HepG2 (cell line): ENCODE measurements around the gene DDAH1. TPM values are rescaled to one million over a fixed set of nuclear protein-coding genes. Genes with fewer than 3 reads are reported as not detected.

Source experiments
- ATAC-seq: fragments of 200-7000 bp; cut with Tn5 transposase; 3 replicates; pipeline ENCODE4 v1.9.1; 2020; ENCODE audit warnings: mild to moderate bottlenecking, moderate library complexity
- BruUV-seq: library from RNA; stranded (reverse); fragments of 400-500 nt; replicated peaks from 2 replicates; lab custom pipeline; 2021; lab: Mats Ljungman, UMichigan
- CTCF ChIA-PET: fragments of 300-600 bp; formaldehyde crosslinking; extraction: SDS; loops from one replicate; lab custom pipeline; 2021; ENCODE audit warnings: low total read pairs, inconsistent platforms, low intra/inter-chr PET ratio; lab: Yijun Ruan, JAX
- POLR2A ChIA-PET: fragments of 350-600 bp; sonication (Branson Sonifier 250); formaldehyde crosslinking; loops from one replicate; lab custom pipeline; 2020; ENCODE audit warnings: antibody characterized with exemption, inconsistent platforms; lab: Yijun Ruan, JAX
- DNase-seq: peaks from one replicate; pipeline ENCODE4 v3.0.0-alpha.2; 2015; ENCODE audit warnings: low spot score
- FAIRE-seq: peaks from 3 replicates; lab custom pipeline; 2011; peaks lifted over from hg19 to GRCh38; lab: Jason Lieb, UNC
- H2AFZ ChIP-seq: one replicate; pipeline ENCODE4 v1.6.1; 2011; ENCODE audit warnings: low read length, inconsistent platforms
- H3K27ac ChIP-seq: fragments of 300-600 bp; 3 replicates; pipeline ENCODE4 v1.8.0; 2011; ENCODE audit warnings: mixed run types, mild to moderate bottlenecking, mixed read lengths, low read length, inconsistent platforms; ENCODE audit not compliant: insufficient read depth; ENCODE audit errors: extremely low read length
- H3K27me3 ChIP-seq, 2 experiments: fragments of 200-600 bp in 1 of 2; 2 replicates in 1 of 2; 3 replicates in 1 of 2; pipeline versions ENCODE4 v1.6.0 to v1.8.0; 2011; ENCODE audit warnings: low read length in 2 of 2, mild to moderate bottlenecking in 2 of 2, moderate library complexity in 2 of 2, inconsistent platforms in 1 of 2; ENCODE audit not compliant: insufficient read depth in 2 of 2, control insufficient read depth in 1 of 2
- H3K36me3 ChIP-seq, 2 experiments: fragments of 200-600 bp in 1 of 2; replicated peaks in 1 of 2; 2 replicates in 1 of 2; 3 replicates in 1 of 2; pipeline versions ENCODE4 v1.5.1 to v1.8.0; 2011; ENCODE audit warnings: low read length in 2 of 2, inconsistent platforms in 1 of 2; ENCODE audit not compliant: insufficient read depth in 2 of 2, control insufficient read depth in 1 of 2
- H3K4me1 ChIP-seq: 2 replicates; pipeline ENCODE4 v1.5.1; 2012; ENCODE audit warnings: low read length, inconsistent platforms; ENCODE audit not compliant: insufficient read depth
- H3K4me2 ChIP-seq: 2 replicates; pipeline ENCODE4 v1.6.0; 2011; ENCODE audit warnings: low read depth, low read length, inconsistent platforms
- H3K4me3 ChIP-seq, 3 experiments: fragments of 200-600 bp in 1 of 3; sonication (generic), shearing (Covaris generic) in 1 of 3; replicated peaks in 1 of 3; 2 replicates each; pipeline ENCODE4 v1.5.1; 2011 to 2016; ENCODE audit warnings: low read length in 3 of 3, inconsistent platforms in 2 of 3, low read depth in 2 of 3, mild to moderate bottlenecking in 2 of 3, control low read depth in 1 of 3, mixed read lengths in 1 of 3; ENCODE audit not compliant: insufficient read depth in 1 of 3
- H3K79me2 ChIP-seq: one replicate; pipeline ENCODE4 v1.6.1; 2011; ENCODE audit warnings: low read length, inconsistent platforms; ENCODE audit not compliant: insufficient read depth
- H3K9ac ChIP-seq: 2 replicates; pipeline ENCODE4 v1.6.0; 2011; ENCODE audit warnings: mild to moderate bottlenecking, low read depth, low read length, inconsistent platforms; ENCODE audit not compliant: insufficient read depth
- H3K9me3 ChIP-seq: 2 replicates; pipeline ENCODE4 v1.5.1; 2012; ENCODE audit warnings: mild to moderate bottlenecking, low read length
- H4K20me1 ChIP-seq: 2 replicates; pipeline ENCODE4 v1.6.0; 2011; ENCODE audit warnings: inconsistent platforms, mild to moderate bottlenecking, low read length, moderate library complexity; ENCODE audit not compliant: insufficient read depth
- ATF7-NPFF ChIP-seq: sonication (generic); formaldehyde crosslinking; IDR thresholded peaks from 2 replicates; pipeline ENCODE4 v1.8.1; 2023; ENCODE audit warnings: mild to moderate bottlenecking, low read depth, missing genetic modification reagents, moderate library complexity
- BRCA1 ChIP-seq: sonication (generic); formaldehyde crosslinking; IDR thresholded peaks from 2 replicates; pipeline ENCODE4 v1.4.0; 2020; ENCODE audit warnings: missing genetic modification reagents
- DNMT3B ChIP-seq: conservative IDR thresholded peaks from 2 replicates; pipeline ENCODE4 v1.6.1; 2016; ENCODE audit warnings: missing biosample characterization, control low read depth
- FIP1L1 ChIP-seq: fragments of 200-400 bp; formaldehyde crosslinking; IDR thresholded peaks from 2 replicates; pipeline ENCODE4 v1.6.1; 2018; ENCODE audit warnings: low read depth, mild to moderate bottlenecking, low read length, moderate library complexity, borderline replicate concordance; ENCODE audit not compliant: insufficient read depth
- KMT2A ChIP-seq: sonication (generic); formaldehyde crosslinking; IDR thresholded peaks from 2 replicates; pipeline ENCODE4 v1.4.0; 2020; ENCODE audit warnings: missing genetic modification reagents
- NFYC ChIP-seq: IDR thresholded peaks from 2 replicates; pipeline ENCODE4 v1.6.1; 2016; ENCODE audit warnings: missing genetic modification reagents, missing compliant biosample characterization
- PCBP1 ChIP-seq: fragments of 200-400 bp; formaldehyde crosslinking; IDR thresholded peaks from 2 replicates; pipeline ENCODE4 v1.6.1; 2017; ENCODE audit warnings: mild to moderate bottlenecking, low read depth, low read length, borderline replicate concordance
- SOX13 ChIP-seq, 3 experiments: fragments of 450-650 bp in 1 of 3; sonication (generic) in 1 of 3; formaldehyde crosslinking in 1 of 3; IDR thresholded peaks in 2 of 3; conservative IDR thresholded peaks in 1 of 3; 2 replicates each; pipeline versions ENCODE4 v1.5.0 to v1.6.1; 2016 to 2020; ENCODE audit warnings: antibody characterized with exemption in 1 of 3, mild to moderate bottlenecking in 1 of 3, missing compliant biosample characterization in 1 of 3, missing genetic modification reagents in 1 of 3, moderate library complexity in 1 of 3
- SRSF1 ChIP-seq: fragments of 200-400 bp; formaldehyde crosslinking; optimal IDR thresholded peaks from 2 replicates; pipeline ENCODE3; 2017; ENCODE audit warnings: mild to moderate bottlenecking, low read depth, low read length, moderate library complexity
- ZFP62 ChIP-seq: sonication (generic); formaldehyde crosslinking; IDR thresholded peaks from 2 replicates; pipeline ENCODE4 v1.4.0; 2020; ENCODE audit warnings: missing genetic modification reagents
- ZMYM2 ChIP-seq: sonication (generic); formaldehyde crosslinking; IDR thresholded peaks from 2 replicates; pipeline ENCODE4 v1.8.0; 2022; ENCODE audit warnings: mild to moderate bottlenecking, missing genetic modification reagents
- ZNF546 ChIP-seq: sonication (generic); formaldehyde crosslinking; conservative IDR thresholded peaks from 2 replicates; pipeline ENCODE4 v1.8.1; 2023; ENCODE audit warnings: mild to moderate bottlenecking, missing genetic modification reagents
- ZSCAN31 ChIP-seq: sonication (generic); formaldehyde crosslinking; IDR thresholded peaks from 2 replicates; pipeline ENCODE4 v1.5.0; 2020; ENCODE audit warnings: low read depth, mild to moderate bottlenecking, missing genetic modification reagents
- WGBS: methylation state at CpG from one replicate; pipeline ENCODE4 v1.1.6; 2017; ENCODE audit warnings: low lambda C conversion rate; 5-methylcytosine and 5-hydroxymethylcytosine counted together
- in situ Hi-C: cut with HindIII; loops from 2 replicates; pipeline ENCODE4 v1.10.0; 2017; ENCODE audit warnings: low pct_unique_long_range_greater_than_20kb; ENCODE audit not compliant: extremely low pct_ligation_motif_present
- intact Hi-C: fragments of 100-400 bp; cut with micrococcal nuclease; formaldehyde crosslinking; loops from one replicate; pipeline ENCODE4 v1.10.0; 2022; ENCODE audit not compliant: unreplicated experiment
- polyA plus RNA-seq, 8 experiments: library from polyadenylated mRNA; depleted of rRNA in 3 of 8; stranded (reverse) in 7 of 8; unstranded in 1 of 8; fragments of >200 nt; fragmentation: Illumina TruSeq in 4 of 8; extraction: Trizol in 4 of 8; gene quantifications; 2 replicates each; pipeline versions ENCODE4 v1.2.1 to v1.2.3, GENCODE V29; 2011 to 2016; ENCODE audit warnings: low read depth in 4 of 8, missing spikeins in 1 of 8, mixed read lengths in 1 of 8; ENCODE audit not compliant: insufficient read depth in 1 of 8
- total RNA-seq, 5 experiments: library from RNA; depleted of rRNA; stranded (reverse); fragments of >200 nt; fragmentation: Illumina TruSeq; extraction: Trizol; gene quantifications; 2 replicates each; pipeline ENCODE4 v1.2.3, GENCODE V29; 2016; ENCODE audit warnings: low read depth in 1 of 5
- TF ChIP-seq, protein P1 (sequence below): IDR thresholded peaks from 2 replicates; pipeline ENCODE4 v1.6.1; 2016; ENCODE audit warnings: missing biosample characterization, missing genetic modification reagents, low read depth
- TF ChIP-seq, protein P2 (sequence below): sonication (generic); formaldehyde crosslinking; IDR thresholded peaks from 2 replicates; pipeline ENCODE4 v1.4.0; 2020; ENCODE audit warnings: mild to moderate bottlenecking, missing genetic modification reagents
- TF ChIP-seq, protein P3 (sequence below): sonication (generic); formaldehyde crosslinking; conservative IDR thresholded peaks from 2 replicates; pipeline ENCODE4 v1.8.0; 2022; ENCODE audit warnings: missing genetic modification reagents
- TF ChIP-seq, protein P4 (sequence below): sonication (generic); formaldehyde crosslinking; IDR thresholded peaks from 2 replicates; pipeline ENCODE4 v1.5.0; 2020; ENCODE audit warnings: missing genetic modification reagents, mild to moderate bottlenecking, borderline replicate concordance

DDAH1 gene
- total and polyA plus RNA-seq, 2 of the 13 experiments (the other 11 are each of a cell fraction or from before 2014, with no cell fraction given): 39.7 to 64.4 TPM

DNA sequence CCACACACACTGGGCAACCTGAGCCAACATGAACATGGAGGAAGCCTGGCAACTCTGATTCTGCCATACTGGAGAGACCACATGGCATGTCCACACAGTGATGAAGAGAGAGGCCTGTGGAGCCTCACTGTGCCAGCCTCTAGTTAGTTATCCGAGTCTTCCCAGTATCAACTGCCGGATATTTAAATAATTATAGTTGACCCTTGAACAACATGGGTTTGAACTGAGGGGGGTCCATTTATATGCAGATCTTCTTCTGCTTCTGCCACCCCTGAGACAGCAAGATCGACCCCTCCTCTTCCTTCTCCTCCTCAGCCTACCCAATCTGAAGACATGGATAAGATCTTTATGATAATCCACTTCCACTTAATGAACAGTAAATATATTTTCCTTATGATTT is 27.8 kb downstream of the DDAH1 start:
- Histone ChIP-seq H3K27ac (no peak overlapping the region), H2AFZ (no peak overlapping the region), H3K36me3 (peaks cover 0 to 2% of the 10 kb centered on the region in 2 experiments; a peak in 1 of 5 replicates), H4K20me1 (no peaks in the 10 kb centered on the region), H3K27me3 (no peaks in the 10 kb centered on the region), H3K4me3 (no peak overlapping the region), H3K9ac (no peak overlapping the region), H3K4me2 (no peak overlapping the region), H3K4me1 (peaks cover 28% of the 10 kb centered on the region), H3K9me3 (no peaks in the 10 kb centered on the region), H3K79me2 (peaks cover 63% of the 10 kb centered on the region)
- ATAC-seq (no peak), FAIRE-seq (no peak), DNase-seq (no peak)
- ChIA-PET POLR2A (no interaction called here), CTCF (no interaction called here)
- WGBS: 92% methylated on average over 3 of the region's 3 CpGs
- TF ChIP-seq ZFP62 (CRISPR knock-in tag): no peak
- no peak for TF ChIP-seq BRCA1 (CRISPR knock-in tag)
- TF ChIP-seq, protein P1, sequence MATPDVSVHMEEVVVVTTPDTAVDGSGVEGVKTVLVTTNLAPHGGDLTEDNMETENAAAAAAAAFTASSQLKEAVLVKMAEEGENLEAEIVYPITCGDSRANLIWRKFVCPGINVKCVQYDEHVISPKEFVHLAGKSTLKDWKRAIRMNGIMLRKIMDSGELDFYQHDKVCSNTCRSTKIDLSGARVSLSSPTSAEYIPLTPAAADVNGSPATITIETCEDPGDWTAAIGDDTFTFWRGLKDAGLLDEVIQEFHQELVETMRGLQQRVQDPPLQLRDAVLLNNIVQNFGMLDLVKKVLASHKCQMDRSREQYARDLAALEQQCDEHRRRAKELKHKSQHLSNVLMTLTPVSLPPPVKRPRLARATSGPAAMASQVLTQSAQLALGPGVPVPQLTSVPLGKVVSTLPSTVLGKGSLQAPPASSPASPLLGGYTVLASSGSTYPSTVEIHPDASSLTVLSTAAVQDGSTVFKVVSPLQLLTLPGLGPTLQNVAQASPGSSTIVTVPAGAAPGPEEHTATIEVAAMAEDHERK (CRISPR knock-in tag): no peak
- TF ChIP-seq FIP1L1: no peak
- TF ChIP-seq ZSCAN31 (CRISPR knock-in tag): no peak
- TF ChIP-seq, protein P2, sequence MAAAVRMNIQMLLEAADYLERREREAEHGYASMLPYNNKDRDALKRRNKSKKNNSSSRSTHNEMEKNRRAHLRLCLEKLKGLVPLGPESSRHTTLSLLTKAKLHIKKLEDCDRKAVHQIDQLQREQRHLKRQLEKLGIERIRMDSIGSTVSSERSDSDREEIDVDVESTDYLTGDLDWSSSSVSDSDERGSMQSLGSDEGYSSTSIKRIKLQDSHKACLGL: no peak
- TF ChIP-seq DNMT3B (CRISPR knock-in tag): no peak
- TF ChIP-seq NFYC (CRISPR knock-in tag): no peak
- TF ChIP-seq PCBP1: no peak
- no peak for TF ChIP-seq KMT2A
- TF ChIP-seq, protein P3, sequence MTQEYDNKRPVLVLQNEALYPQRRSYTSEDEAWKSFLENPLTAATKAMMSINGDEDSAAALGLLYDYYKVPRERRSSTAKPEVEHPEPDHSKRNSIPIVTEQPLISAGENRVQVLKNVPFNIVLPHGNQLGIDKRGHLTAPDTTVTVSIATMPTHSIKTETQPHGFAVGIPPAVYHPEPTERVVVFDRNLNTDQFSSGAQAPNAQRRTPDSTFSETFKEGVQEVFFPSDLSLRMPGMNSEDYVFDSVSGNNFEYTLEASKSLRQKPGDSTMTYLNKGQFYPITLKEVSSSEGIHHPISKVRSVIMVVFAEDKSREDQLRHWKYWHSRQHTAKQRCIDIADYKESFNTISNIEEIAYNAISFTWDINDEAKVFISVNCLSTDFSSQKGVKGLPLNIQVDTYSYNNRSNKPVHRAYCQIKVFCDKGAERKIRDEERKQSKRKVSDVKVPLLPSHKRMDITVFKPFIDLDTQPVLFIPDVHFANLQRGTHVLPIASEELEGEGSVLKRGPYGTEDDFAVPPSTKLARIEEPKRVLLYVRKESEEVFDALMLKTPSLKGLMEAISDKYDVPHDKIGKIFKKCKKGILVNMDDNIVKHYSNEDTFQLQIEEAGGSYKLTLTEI (CRISPR knock-in tag): no peak
- TF ChIP-seq SOX13 (IDR thresholded peaks at IDR 0.05): no peak
- no peak for TF ChIP-seq SOX13 (CRISPR knock-in tag; conservative IDR thresholded peaks at IDR 0.05 in 1 of 2, IDR thresholded peaks at IDR 0.05 in 1 of 2)
- TF ChIP-seq, protein P4, sequence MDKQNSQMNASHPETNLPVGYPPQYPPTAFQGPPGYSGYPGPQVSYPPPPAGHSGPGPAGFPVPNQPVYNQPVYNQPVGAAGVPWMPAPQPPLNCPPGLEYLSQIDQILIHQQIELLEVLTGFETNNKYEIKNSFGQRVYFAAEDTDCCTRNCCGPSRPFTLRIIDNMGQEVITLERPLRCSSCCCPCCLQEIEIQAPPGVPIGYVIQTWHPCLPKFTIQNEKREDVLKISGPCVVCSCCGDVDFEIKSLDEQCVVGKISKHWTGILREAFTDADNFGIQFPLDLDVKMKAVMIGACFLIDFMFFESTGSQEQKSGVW (CRISPR knock-in tag): no peak
- no peak for TF ChIP-seq ZNF546 (CRISPR knock-in tag)
- no peak for TF ChIP-seq ZMYM2 (CRISPR knock-in tag)
- no peak for TF ChIP-seq SRSF1
- no peak for TF ChIP-seq ATF7-NPFF
- no TSS peak for BruUV-seq
- intact Hi-C loops: no loop called here
- in situ Hi-C loops: no loop called here
